IMR-90 (cell line): ENCODE results near the gene SERPIND1. TPM values are rescaled to one million over a fixed set of nuclear protein-coding genes. Genes with fewer than 3 reads are reported as not detected.
A peak's percentile ranks its signal among the peaks of the same experiment; 100 is the strongest.

Experiments
- ATAC-seq: fragments of 200-7000 bp; cut with Tn5 transposase; 2 replicates; pipeline ENCODE4 v1.9.1; 2020; ENCODE audit warnings: low read depth, mild to moderate bottlenecking, moderate library complexity
- BruUV-seq: library from RNA; stranded (reverse); fragments of 400-500 nt; replicated peaks from 2 replicates; lab custom pipeline; 2021; lab: Mats Ljungman, UMichigan
- CTCF ChIA-PET: fragments of 300-600 bp; formaldehyde crosslinking; extraction: SDS; loops from one replicate; lab custom pipeline; 2021; ENCODE audit warnings: antibody characterized with exemption; lab: Yijun Ruan, JAX
- POLR2A ChIA-PET: fragments of 300-600 bp; sonication (Branson Sonifier 250); formaldehyde crosslinking; loops from one replicate; lab custom pipeline; 2022; ENCODE audit warnings: antibody characterized with exemption; ENCODE audit not compliant: unreplicated experiment; lab: Charles Lee
- DNase-seq: peaks from one replicate; pipeline ENCODE4 v3.0.0; 2013
- H2AFZ ChIP-seq: replicated peaks from 2 replicates; pipeline ENCODE3; 2013; ENCODE audit warnings: low read length, mild to moderate bottlenecking; ENCODE audit not compliant: poor library complexity
- H2AK5ac ChIP-seq: 2 replicates; pipeline ENCODE4 v1.6.1; 2013; ENCODE audit warnings: low read depth, low read length, inconsistent platforms
- H2AK9ac ChIP-seq: replicated peaks from 2 replicates; pipeline ENCODE3; 2013; ENCODE audit warnings: mild to moderate bottlenecking, low read depth, low read length, moderate library complexity; ENCODE audit not compliant: poor library complexity
- H2BK120ac ChIP-seq: 2 replicates; pipeline ENCODE4 v1.6.1; 2013; ENCODE audit warnings: low read depth, low read length, inconsistent platforms
- H2BK15ac ChIP-seq: 3 replicates; pipeline ENCODE4 v1.6.1; 2013; ENCODE audit warnings: low read depth, low read length, inconsistent platforms
- H2BK20ac ChIP-seq: 2 replicates; pipeline ENCODE4 v1.6.1; 2013; ENCODE audit warnings: low read depth, mild to moderate bottlenecking, inconsistent platforms, low read length, moderate library complexity
- H2BK5ac ChIP-seq: 2 replicates; pipeline ENCODE4 v1.6.1; 2013; ENCODE audit warnings: mild to moderate bottlenecking, low read depth, low read length, inconsistent platforms; ENCODE audit not compliant: poor library complexity, severe bottlenecking
- H3K14ac ChIP-seq: replicated peaks from 2 replicates; pipeline ENCODE4 v1.6.1; 2013; ENCODE audit warnings: low read depth, low read length, inconsistent platforms
- H3K18ac ChIP-seq: 2 replicates; pipeline ENCODE4 v1.6.1; 2013; ENCODE audit warnings: low read depth, low read length, control low read depth
- H3K23ac ChIP-seq: 2 replicates; pipeline ENCODE4 v1.6.1; 2013; ENCODE audit warnings: low read depth, low read length, inconsistent platforms
- H3K27ac ChIP-seq: 2 replicates; pipeline ENCODE4 v1.5.1; 2013; ENCODE audit warnings: mild to moderate bottlenecking, control low read depth, low read length; ENCODE audit not compliant: insufficient read depth
- H3K27me3 ChIP-seq: 2 replicates; pipeline ENCODE4 v1.6.1; 2013; ENCODE audit warnings: low read length; ENCODE audit not compliant: control insufficient read depth, insufficient read depth
- H3K36me3 ChIP-seq: 2 replicates; pipeline ENCODE4 v1.6.1; 2013; ENCODE audit warnings: low read length, mixed read lengths; ENCODE audit not compliant: control insufficient read depth, insufficient read depth
- H3K4ac ChIP-seq: 2 replicates; pipeline ENCODE4 v1.6.1; 2013; ENCODE audit warnings: low read depth, low read length, inconsistent platforms
- H3K4me1 ChIP-seq: 2 replicates; pipeline ENCODE4 v1.6.1; 2013; ENCODE audit warnings: low read length, mixed read lengths; ENCODE audit not compliant: control insufficient read depth, insufficient read depth
- H3K4me2 ChIP-seq: 2 replicates; pipeline ENCODE4 v1.6.1; 2013; ENCODE audit warnings: low read depth, mild to moderate bottlenecking, control low read depth, low read length, moderate library complexity
- H3K4me3 ChIP-seq: 2 replicates; pipeline ENCODE4 v1.5.1; 2013; ENCODE audit warnings: low read depth, mild to moderate bottlenecking, control low read depth, low read length, moderate library complexity; ENCODE audit not compliant: insufficient read depth
- H3K56ac ChIP-seq: 2 replicates; pipeline ENCODE4 v1.6.1; 2013; ENCODE audit warnings: low read length, inconsistent platforms; ENCODE audit not compliant: insufficient read depth; ENCODE audit errors: extremely low read depth
- H3K79me1 ChIP-seq, 2 experiments: 2 replicates each; pipeline ENCODE4 v1.6.1; 2013; ENCODE audit warnings: low read length in 2 of 2, inconsistent platforms in 1 of 2, low read depth in 1 of 2
- H3K9ac ChIP-seq: 2 replicates; pipeline ENCODE4 v1.6.1; 2013; ENCODE audit warnings: low read depth, low read length, control low read depth
- H3K9me1 ChIP-seq: 2 replicates; pipeline ENCODE4 v1.6.1; 2013; ENCODE audit warnings: low read length, inconsistent platforms; ENCODE audit not compliant: insufficient read depth
- H3K9me3 ChIP-seq: 2 replicates; pipeline ENCODE4 v1.6.1; 2013; ENCODE audit warnings: low read length; ENCODE audit not compliant: control insufficient read depth, insufficient read depth
- H4K20me1 ChIP-seq: 2 replicates; pipeline ENCODE4 v1.6.1; 2013; ENCODE audit warnings: low read length, inconsistent platforms; ENCODE audit not compliant: insufficient read depth
- H4K5ac ChIP-seq: 2 replicates; pipeline ENCODE4 v1.6.1; 2013; ENCODE audit warnings: mild to moderate bottlenecking, low read depth, low read length, control low read depth
- H4K8ac ChIP-seq, 2 experiments: 2 replicates each; pipeline ENCODE4 v1.6.1; 2013; ENCODE audit warnings: low read depth in 2 of 2, low read length in 2 of 2, control low read depth in 1 of 2, inconsistent platforms in 1 of 2
- H4K91ac ChIP-seq: 2 replicates; pipeline ENCODE4 v1.6.1; 2013; ENCODE audit warnings: low read depth, low read length, inconsistent platforms; ENCODE audit not compliant: insufficient read depth
- BHLHE40 ChIP-seq: fragments of 150-350 bp; IDR thresholded peaks from 2 replicates; pipeline ENCODE4 v1.6.1; 2016; ENCODE audit warnings: mild to moderate bottlenecking, low read depth, low read length
- CEBPB ChIP-seq: IDR thresholded peaks from 2 replicates; pipeline ENCODE4 v1.6.1; 2012; ENCODE audit warnings: low read depth, low read length, improper control_type of control experiment
- CHD1 ChIP-seq: IDR thresholded peaks from 2 replicates; pipeline ENCODE4 v1.6.1; 2012; ENCODE audit warnings: low read depth, low read length, improper control_type of control experiment
- FOS ChIP-seq: fragments of 150-350 bp; IDR thresholded peaks from 2 replicates; pipeline ENCODE4 v1.6.1; 2016; ENCODE audit warnings: low read depth, low read length
- MAZ ChIP-seq: IDR thresholded peaks from 2 replicates; pipeline ENCODE4 v1.6.1; 2012; ENCODE audit warnings: low read depth, mild to moderate bottlenecking, low read length, improper control_type of control experiment, moderate library complexity, borderline replicate concordance
- NFE2L2 ChIP-seq: fragments of 150-350 bp; IDR thresholded peaks from 2 replicates; pipeline ENCODE4 v1.6.1; 2016; ENCODE audit warnings: low read depth, mild to moderate bottlenecking, low read length
- RAD21 ChIP-seq: IDR thresholded peaks from 2 replicates; pipeline ENCODE4 v1.6.1; 2012; ENCODE audit warnings: low read length, improper control_type of control experiment
- RFX5 ChIP-seq: IDR thresholded peaks from 2 replicates; pipeline ENCODE4 v1.8.0; 2012; ENCODE audit warnings: low read depth, mild to moderate bottlenecking, low read length, moderate library complexity
- USF2 ChIP-seq: fragments of 150-350 bp; IDR thresholded peaks from 2 replicates; pipeline ENCODE4 v1.6.1; 2017; ENCODE audit warnings: mild to moderate bottlenecking, antibody characterized with exemption, low read length, low read depth
- WGBS, 2 experiments: methylation state at CpG; one replicate each; pipeline versions ENCODE4 v1.1.5 to v1.1.7; 2013; ENCODE audit warnings: missing lambda C conversion rate in 2 of 2; ENCODE audit not compliant: insufficient read length in 1 of 2; ENCODE audit errors: extremely low coverage in 2 of 2; 5-methylcytosine and 5-hydroxymethylcytosine counted together
- dilution Hi-C: fragments of 300-500 bp; cut with HindIII; formaldehyde crosslinking; loops from one replicate; pipeline ENCODE4 v1.14.3; 2018; ENCODE audit warnings: low sequenced_read_pairs; ENCODE audit not compliant: unreplicated experiment
- in situ Hi-C: fragments of 300-500 bp; cut with MboI; formaldehyde crosslinking; loops from 3 replicates; pipeline ENCODE4 v1.14.3; 2019; ENCODE audit warnings: low sequenced_read_pairs, inconsistent platforms, mixed read lengths
- intact Hi-C: fragments of 100-400 bp; cut with micrococcal nuclease; formaldehyde crosslinking; loops from 2 replicates; pipeline ENCODE4 v1.10.0; 2022
- polyA plus RNA-seq, 3 experiments: library from polyadenylated mRNA; depleted of rRNA; stranded (reverse); fragments of >200 nt; gene quantifications; 2 replicates each; pipeline ENCODE4 v1.2.3, GENCODE V29; 2012; ENCODE audit warnings: low replicate concordance in 1 of 3
- total RNA-seq: library from RNA; depleted of rRNA; stranded (reverse); fragments of >200 nt; gene quantifications from 2 replicates; pipeline ENCODE4 v1.2.3, GENCODE V29; 2012

Gene SERPIND1
- total and polyA plus RNA-seq, 2 of the 4 experiments (the other 2 are of a cell fraction), result 0.12 TPM; not detected in 1

- no TSS peak for BruUV-seq
- H3K27me3 ChIP-seq, result no peaks in the 10 kb centered on the region
- H3K18ac ChIP-seq, result no peak overlapping the region
- no peak overlapping the region for H2BK5ac ChIP-seq
- no peak overlapping the region for H4K5ac ChIP-seq
- DNase-seq, result no peak
- no peaks in the 10 kb centered on the region for H3K79me1 ChIP-seq
- H2AK5ac ChIP-seq, result no peak overlapping the region
- no peak overlapping the region for H3K9ac ChIP-seq
- H3K27ac ChIP-seq, result no peak overlapping the region
- ATAC-seq, result no peak
- H2AFZ ChIP-seq, result peak overlapping the region; percentile 41
- H2BK120ac ChIP-seq, result no peak overlapping the region
- ChIA-PET POLR2A (no interaction called here), CTCF (no interaction called here)
- no peak overlapping the region for H3K23ac ChIP-seq
- H3K56ac ChIP-seq, result no peak overlapping the region
- no peak overlapping the region for H3K4me3 ChIP-seq
- no peak overlapping the region for H3K14ac ChIP-seq
- intact Hi-C loops, result no loop called here
- no peaks in the 10 kb centered on the region for H3K9me3 ChIP-seq
- 96% methylated on average over 4 of the region's 11 CpGs; no CpG with 5 or more reads in 1 of the 2 experiments for WGBS, 2 experiments
- peaks cover 44% of the 10 kb centered on the region for H3K36me3 ChIP-seq
- no peaks in the 10 kb centered on the region for H3K9me1 ChIP-seq
- H2BK20ac ChIP-seq, result no peak overlapping the region
- H3K4ac ChIP-seq, result no peak overlapping the region
- H3K4me2 ChIP-seq, result no peak overlapping the region
- dilution Hi-C loops, result no loop called here
- peak overlapping the region; percentile 61 for H2AK9ac ChIP-seq
- no peak overlapping the region for H2BK15ac ChIP-seq
- no peak overlapping the region for H4K8ac ChIP-seq
- in situ Hi-C loops, result loop anchor here (10.0 kb wide), 1 partner anchor 59 kb away; no protein-coding TSS in a partner anchor
- H4K91ac ChIP-seq, result no peak overlapping the region
- no peaks in the 10 kb centered on the region for H4K20me1 ChIP-seq
- TF ChIP-seq BHLHE40 (no peak), RAD21 (no peak), CHD1 (no peak), CEBPB (no peak), USF2 (no peak), FOS (no peak), MAZ (no peak), RFX5 (no peak), NFE2L2 (no peak)
- H3K4me1 ChIP-seq, result no peaks in the 10 kb centered on the region
Measured at GRCh38 chr22:20725987-20726558, 47.8 kb upstream of the SERPIND1 start.
